Neutrophil (primary cell): ENCODE measurements around the gene TMBIM4.
"Not testable (repeated sequence)": the region's sequence is repeated elsewhere in the genome, so short reads cannot be mapped to it uniquely, and the experiment has no call there.

Experiments used
- H3K27ac ChIP-seq: fragments of 200-600 bp; sonication (generic); 2 replicates; pipeline ENCODE4 v1.5.1; 2016; ENCODE audit warnings: mild to moderate bottlenecking, moderate library complexity
- H3K27me3 ChIP-seq: fragments of 200-600 bp; sonication (generic); 2 replicates; pipeline ENCODE4 v1.6.0; 2016; ENCODE audit warnings: mild to moderate bottlenecking
- H3K36me3 ChIP-seq: fragments of 200-600 bp; sonication (generic); 2 replicates; pipeline ENCODE4 v1.5.1; 2017
- H3K4me1 ChIP-seq, 2 experiments: fragments of 200-600 bp in 1 of 2; sonication (generic) in 1 of 2; 1 replicate in 1 of 2; 2 replicates in 1 of 2; pipeline versions ENCODE4 v1.5.1 to v1.6.1; 2013 to 2016; ENCODE audit warnings: low read depth in 1 of 2, low read length in 1 of 2, mild to moderate bottlenecking in 1 of 2, moderate library complexity in 1 of 2; ENCODE audit not compliant: control insufficient read depth in 1 of 2, insufficient read depth in 1 of 2
- H3K4me3 ChIP-seq, 2 experiments: fragments of 200-600 bp in 1 of 2; sonication (generic) in 1 of 2; 1 replicate in 1 of 2; 2 replicates in 1 of 2; pipeline ENCODE4 v1.5.1; 2013 to 2016; ENCODE audit warnings: low read depth in 1 of 2, low read length in 1 of 2, mild to moderate bottlenecking in 1 of 2, moderate library complexity in 1 of 2
- H3K9me3 ChIP-seq: fragments of 200-600 bp; sonication (generic); 2 replicates; pipeline ENCODE4 v1.5.1; 2016
- CTCF ChIP-seq: fragments of 200-600 bp; sonication (generic); IDR thresholded peaks from 2 replicates; pipeline ENCODE4 v1.5.1; 2016; ENCODE audit warnings: antibody characterized with exemption

The TMBIM4 gene

GRCh38 chr12:66189486-66189843, 19.7 kb upstream of the TMBIM4 start:
- no peaks in the 10 kb centered on the region for H3K9me3 ChIP-seq
- peaks cover 66 to 73% of the 10 kb centered on the region in 2 experiments for H3K4me1 ChIP-seq
- no peaks in the 10 kb centered on the region for H3K36me3 ChIP-seq
- no peak for TF ChIP-seq CTCF
- peak overlapping the region; percentile 73 to 98 for H3K4me3 ChIP-seq
- H3K27ac ChIP-seq, result peak overlapping the region; percentile 96
- no peaks in the 10 kb centered on the region for H3K27me3 ChIP-seq

- no peak for TF ChIP-seq CTCF
- H3K4me1 ChIP-seq, result peaks cover 60 to 67% of the 10 kb centered on the region in 2 experiments
- H3K9me3 ChIP-seq, result no peaks in the 10 kb centered on the region
- H3K36me3 ChIP-seq, result no peaks in the 10 kb centered on the region
- peak within 1 kb of the TSS; percentile 73 to 98 for H3K4me3 ChIP-seq
- H3K27ac ChIP-seq, result peak within 1 kb of the TSS; percentile 96
- no peaks in the 10 kb centered on the region for H3K27me3 ChIP-seq
These were observed 19.0 kb upstream of the TMBIM4 start, which contains the start of gene IRAK3 for GRCh38 chr12:66188584-66189485. Gene IRAK3, plus strand, starts transcription at chr12:66189214. Its CDS starts 86 bp downstream, at chr12:66189300.

GRCh38 chr12:66187821-66188220, 18.0 kb upstream of the TMBIM4 start:
- peak overlapping the region; percentile 96 for H3K27ac ChIP-seq
- H3K4me3 ChIP-seq, result peak overlapping the region; percentile 73 to 98

GRCh38 chr12:66187036-66187435, 17.2 kb upstream of the TMBIM4 start:
- H3K27me3 ChIP-seq, result no peaks in the 10 kb centered on the region
- H3K36me3 ChIP-seq, result no peaks in the 10 kb centered on the region
- peaks cover 42 to 49% of the 10 kb centered on the region in 2 experiments for H3K4me1 ChIP-seq
- no peaks in the 10 kb centered on the region for H3K9me3 ChIP-seq
- TF ChIP-seq CTCF, result no peak
- H3K27ac ChIP-seq, result peak overlapping the region; percentile 96
- H3K4me3 ChIP-seq, result no peak overlapping the region

More at GRCh38 chr12:66187821-66188220, 18.0 kb upstream of the TMBIM4 start:
- TF ChIP-seq CTCF, result no peak
- Histone ChIP-seq H3K27me3 (no peaks in the 10 kb centered on the region), H3K9me3 (no peaks in the 10 kb centered on the region), H3K36me3 (no peaks in the 10 kb centered on the region), H3K4me1 (peaks cover 50 to 57% of the 10 kb centered on the region in 2 experiments)

- H3K9me3 ChIP-seq, H3K4me3 ChIP-seq, H3K27me3 ChIP-seq, H3K27ac ChIP-seq, H3K36me3 ChIP-seq: not testable (repeated sequence)
- H3K4me1 ChIP-seq, result peaks cover 26 to 28% of the 10 kb centered on the region in 2 experiments
These were observed 15.0 kb upstream of the TMBIM4 start for GRCh38 chr12:66184822-66185221.

GRCh38 chr12:66182956-66183355, 13.2 kb upstream of the TMBIM4 start:
- TF ChIP-seq CTCF, result no peak
- Histone ChIP-seq H3K27ac (no peak overlapping the region), H3K27me3 (no peaks in the 10 kb centered on the region), H3K36me3 (no peaks in the 10 kb centered on the region), H3K4me3 (no peak overlapping the region), H3K4me1 (peaks cover 15 to 16% of the 10 kb centered on the region in 2 experiments), H3K9me3 (no peaks in the 10 kb centered on the region)
